Endothelial cell of umbilical vein (primary cell): ENCODE data around the gene SERPINF2. TPM values are rescaled to one million over a fixed set of nuclear protein-coding genes. Genes with fewer than 3 reads are reported as not detected.

Experiments
- BruUV-seq: library from RNA; stranded (reverse); fragments of 400-500 nt; replicated peaks from 2 replicates; lab custom pipeline; 2021; lab: Mats Ljungman, UMichigan
- CTCF ChIA-PET: fragments of 300-600, 350-600 bp; sonication (Branson Sonifier 250); formaldehyde crosslinking; loops from one replicate; lab custom pipeline; 2021; ENCODE audit warnings: antibody characterized with exemption, inconsistent platforms; lab: Charles Lee
- POLR2A ChIA-PET: fragments of 300-600, 350-600 bp; sonication (Branson Sonifier 250); formaldehyde crosslinking; loops from one replicate; lab custom pipeline; 2021; ENCODE audit warnings: antibody characterized with exemption, inconsistent platforms; lab: Charles Lee
- DNase-seq: peaks from one replicate; pipeline ENCODE4 v3.0.0-alpha.2; 2011; ENCODE audit warnings: low read depth, low spot score
- FAIRE-seq: peaks from 2 replicates; lab custom pipeline; 2011; peaks lifted over from hg19 to GRCh38; lab: Jason Lieb, UNC
- H2AFZ ChIP-seq: 2 replicates; pipeline ENCODE4 v1.6.0; 2012; ENCODE audit warnings: low read depth, low read length, control low read depth, inconsistent platforms
- H3K27ac ChIP-seq: 2 replicates; pipeline ENCODE4 v1.5.1; 2011; ENCODE audit warnings: low read depth, mild to moderate bottlenecking, control low read depth, low read length, moderate library complexity; ENCODE audit not compliant: insufficient read depth
- H3K27me3 ChIP-seq, 2 experiments: 2 replicates each; pipeline versions ENCODE4 v1.6.0 to v1.6.1; 2011; ENCODE audit warnings: low read length in 2 of 2, mixed read lengths in 1 of 2; ENCODE audit not compliant: control insufficient read depth in 2 of 2, insufficient read depth in 2 of 2
- H3K36me3 ChIP-seq, 2 experiments: 2 replicates in 1 of 2; 3 replicates in 1 of 2; pipeline ENCODE4 v1.5.1; 2011; ENCODE audit warnings: low read length in 2 of 2, mild to moderate bottlenecking in 1 of 2, moderate library complexity in 1 of 2; ENCODE audit not compliant: control insufficient read depth in 2 of 2, insufficient read depth in 2 of 2; ENCODE audit errors: extremely low read depth in 1 of 2
- H3K4me1 ChIP-seq: 3 replicates; pipeline ENCODE4 v1.5.1; 2011; ENCODE audit warnings: mild to moderate bottlenecking, low read length; ENCODE audit not compliant: control insufficient read depth, insufficient read depth; ENCODE audit errors: extremely low read depth
- H3K4me2 ChIP-seq: 2 replicates; pipeline ENCODE4 v1.6.1; 2011; ENCODE audit warnings: low read length, control low read depth, mixed read lengths; ENCODE audit not compliant: insufficient read depth
- H3K4me3 ChIP-seq, 3 experiments: fragments of 200-600 bp in 1 of 3; sonication (generic), shearing (Covaris generic) in 1 of 3; replicated peaks in 1 of 3; 2 replicates each; pipeline ENCODE4 v1.5.1; 2011 to 2016; ENCODE audit warnings: control low read depth in 3 of 3, low read length in 3 of 3, mild to moderate bottlenecking in 2 of 3, inconsistent platforms in 1 of 3, low read depth in 1 of 3, moderate library complexity in 1 of 3; ENCODE audit not compliant: insufficient read depth in 1 of 3
- H3K79me2 ChIP-seq: 2 replicates; pipeline ENCODE4 v1.6.0; 2012; ENCODE audit warnings: low read length, inconsistent platforms; ENCODE audit not compliant: control insufficient read depth, insufficient read depth
- H3K9ac ChIP-seq: replicated peaks from 2 replicates; pipeline ENCODE3; 2011; ENCODE audit warnings: low read length, control low read depth; ENCODE audit not compliant: insufficient read depth; ENCODE audit errors: extremely low read depth
- H3K9me1 ChIP-seq: replicated peaks from 3 replicates; pipeline ENCODE4 v1.6.0; 2011; ENCODE audit warnings: mild to moderate bottlenecking, low read length; ENCODE audit not compliant: control insufficient read depth, insufficient read depth; ENCODE audit errors: extremely low read depth
- H3K9me3 ChIP-seq: replicated peaks from 2 replicates; pipeline ENCODE4 v1.5.1; 2012; ENCODE audit warnings: low read length, inconsistent platforms; ENCODE audit not compliant: control insufficient read depth, insufficient read depth
- H4K20me1 ChIP-seq: replicated peaks from 2 replicates; pipeline ENCODE3; 2011; ENCODE audit warnings: mild to moderate bottlenecking, low read length; ENCODE audit not compliant: control insufficient read depth, insufficient read depth; ENCODE audit errors: extremely low read depth
- EZH2 ChIP-seq: IDR thresholded peaks from 2 replicates; pipeline ENCODE4 v1.6.1; 2012; ENCODE audit warnings: borderline replicate concordance, low read depth, mild to moderate bottlenecking, moderate library complexity, low read length, inconsistent platforms; ENCODE audit not compliant: severe bottlenecking
- FOS ChIP-seq: IDR thresholded peaks from 2 replicates; pipeline ENCODE4 v1.6.1; 2011; ENCODE audit warnings: mild to moderate bottlenecking, low read length, moderate library complexity, borderline replicate concordance; ENCODE audit not compliant: insufficient read depth
- GATA2 ChIP-seq: IDR thresholded peaks from 2 replicates; pipeline ENCODE4 v1.7.0; 2011; ENCODE audit warnings: low read depth, mild to moderate bottlenecking, moderate library complexity, mixed read lengths, low read length; ENCODE audit not compliant: insufficient read length, insufficient read depth
- POLR2A ChIP-seq: IDR thresholded peaks from 2 replicates; pipeline ENCODE4 v1.6.1; 2012; ENCODE audit warnings: low read depth, mild to moderate bottlenecking, control low read depth, low read length
- POLR2AphosphoS5 ChIP-seq: IDR thresholded peaks from 2 replicates; pipeline ENCODE4 v1.6.1; 2012; ENCODE audit warnings: low read depth, mild to moderate bottlenecking, control low read depth, low read length, moderate library complexity; ENCODE audit not compliant: insufficient read depth
- dilution Hi-C: fragments of 300-500 bp; cut with MboI; formaldehyde crosslinking; loops from one replicate; pipeline ENCODE4 v1.15.0; 2019; ENCODE audit warnings: low sequenced_read_pairs; ENCODE audit not compliant: extremely low pct_ligation_motif_present
- intact Hi-C: fragments of 100-400 bp; cut with micrococcal nuclease; formaldehyde crosslinking; loops from one replicate; pipeline ENCODE4 v1.10.0; 2022
- polyA plus RNA-seq, 4 experiments: library from polyadenylated mRNA; depleted of rRNA in 3 of 4; stranded (reverse) in 3 of 4; unstranded in 1 of 4; fragments of >200 nt; gene quantifications; 2 replicates each; pipeline versions ENCODE4 v1.2.1 to v1.2.3, GENCODE V29; 2011 to 2012; ENCODE audit warnings: missing spikeins in 1 of 4
- total RNA-seq: library from RNA; stranded (reverse); gene quantifications from 2 replicates; pipeline ENCODE4 v1.2.3, GENCODE V29; 2021
- TF ChIP-seq, protein P1 (sequence below): IDR thresholded peaks from 2 replicates; pipeline ENCODE4 v1.6.1; 2011; ENCODE audit not compliant: insufficient read depth, insufficient read length
- TF ChIP-seq, protein P2 (sequence below), 2 donors: IDR thresholded peaks; 1 replicate in 1 of 2; 2 replicates in 1 of 2; pipeline ENCODE4 v1.5.1; 2011; ENCODE audit warnings: low read length in 2 of 2, mild to moderate bottlenecking in 2 of 2, moderate library complexity in 2 of 2, control low read depth in 1 of 2, inconsistent platforms in 1 of 2, low read depth in 1 of 2; ENCODE audit not compliant: insufficient read depth in 1 of 2; ENCODE audit errors: extremely low read depth in 1 of 2

SERPINF2 gene
- total and polyA plus RNA-seq, 2 donors (not counting 3 experiments of a cell fraction or from before 2014, with no cell fraction given), result 0.03 TPM; not detected in 1

GRCh38 chr17:1703063-1703462, 39.6 kb upstream of the SERPINF2 start:
- dilution Hi-C loops, result no loop called here
- Histone ChIP-seq H2AFZ (no peak overlapping the region), H3K36me3 (no peaks in the 10 kb centered on the region), H3K4me2 (no peak overlapping the region), H3K4me1 (no peaks in the 10 kb centered on the region), H3K9me3 (no peaks in the 10 kb centered on the region), H4K20me1 (no peaks in the 10 kb centered on the region), H3K79me2 (no peaks in the 10 kb centered on the region), H3K9ac (no peak overlapping the region), H3K27me3 (no peaks in the 10 kb centered on the region), H3K9me1 (no peaks in the 10 kb centered on the region), H3K27ac (no peak overlapping the region), H3K4me3 (no peak overlapping the region)
- intact Hi-C loops, result no loop called here
- no peak for DNase-seq
- no peak for TF ChIP-seq GATA2
- TF ChIP-seq, protein P1, sequence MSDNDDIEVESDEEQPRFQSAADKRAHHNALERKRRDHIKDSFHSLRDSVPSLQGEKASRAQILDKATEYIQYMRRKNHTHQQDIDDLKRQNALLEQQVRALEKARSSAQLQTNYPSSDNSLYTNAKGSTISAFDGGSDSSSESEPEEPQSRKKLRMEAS, result no peak
- no peak for TF ChIP-seq POLR2AphosphoS5
- TF ChIP-seq POLR2A, result no peak
- TF ChIP-seq EZH2, result no peak
- TF ChIP-seq, protein P2, sequence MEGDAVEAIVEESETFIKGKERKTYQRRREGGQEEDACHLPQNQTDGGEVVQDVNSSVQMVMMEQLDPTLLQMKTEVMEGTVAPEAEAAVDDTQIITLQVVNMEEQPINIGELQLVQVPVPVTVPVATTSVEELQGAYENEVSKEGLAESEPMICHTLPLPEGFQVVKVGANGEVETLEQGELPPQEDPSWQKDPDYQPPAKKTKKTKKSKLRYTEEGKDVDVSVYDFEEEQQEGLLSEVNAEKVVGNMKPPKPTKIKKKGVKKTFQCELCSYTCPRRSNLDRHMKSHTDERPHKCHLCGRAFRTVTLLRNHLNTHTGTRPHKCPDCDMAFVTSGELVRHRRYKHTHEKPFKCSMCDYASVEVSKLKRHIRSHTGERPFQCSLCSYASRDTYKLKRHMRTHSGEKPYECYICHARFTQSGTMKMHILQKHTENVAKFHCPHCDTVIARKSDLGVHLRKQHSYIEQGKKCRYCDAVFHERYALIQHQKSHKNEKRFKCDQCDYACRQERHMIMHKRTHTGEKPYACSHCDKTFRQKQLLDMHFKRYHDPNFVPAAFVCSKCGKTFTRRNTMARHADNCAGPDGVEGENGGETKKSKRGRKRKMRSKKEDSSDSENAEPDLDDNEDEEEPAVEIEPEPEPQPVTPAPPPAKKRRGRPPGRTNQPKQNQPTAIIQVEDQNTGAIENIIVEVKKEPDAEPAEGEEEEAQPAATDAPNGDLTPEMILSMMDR (IDR thresholded peaks at IDR 0.05; ENCODE audit: extremely low read depth in 1 of 2, insufficient read depth in 1 of 2, low read depth in 1 of 2, low read length in 2 of 2), result no peak
- TF ChIP-seq FOS, result no peak
- POLR2A ChIA-PET, result no interaction called here
- FAIRE-seq, result no peak
- CTCF ChIA-PET, result no interaction called here
- no TSS peak for BruUV-seq
